H1 (cell line): Measurements from ENCODE around the gene KIF13A. TPM values are rescaled to one million over a fixed set of nuclear protein-coding genes. Genes with fewer than 3 reads are reported as not detected.

ENCODE experiments used
- CTCF ChIA-PET: fragments of 300-600 bp; sonication (Branson Sonifier 250); formaldehyde crosslinking; loops from one replicate; lab custom pipeline; 2021; ENCODE audit not compliant: partially characterized antibody; lab: Charles Lee
- POLR2A ChIA-PET: fragments of 300-600 bp; sonication (Branson Sonifier 250); formaldehyde crosslinking; loops from one replicate; lab custom pipeline; 2021; ENCODE audit warnings: inconsistent platforms; ENCODE audit not compliant: partially characterized antibody; lab: Charles Lee
- DNase-seq, 2 experiments: peaks; one replicate each; pipeline versions ENCODE4 v3.0.0 to v3.0.0-alpha.2; 2010 to 2022; ENCODE audit warnings: low spot score in 2 of 2, low read depth in 1 of 2, mixed read lengths in 1 of 2
- FAIRE-seq: peaks from 2 replicates; lab custom pipeline; 2011; peaks lifted over from hg19 to GRCh38; lab: Jason Lieb, UNC
- H2AFZ ChIP-seq: 2 replicates; pipeline ENCODE4 v1.8.1; 2012; ENCODE audit warnings: low read length, inconsistent platforms
- H2AK5ac ChIP-seq: 2 replicates; pipeline ENCODE4 v1.6.1; 2013; ENCODE audit warnings: low read depth, low read length
- H2BK120ac ChIP-seq: replicated peaks from 2 replicates; pipeline ENCODE3; 2013; ENCODE audit warnings: low read depth, low read length, inconsistent platforms
- H2BK12ac ChIP-seq: 2 replicates; pipeline ENCODE4 v1.6.1; 2013; ENCODE audit warnings: low read depth, low read length
- H2BK15ac ChIP-seq: 2 replicates; pipeline ENCODE4 v1.6.1; 2013; ENCODE audit warnings: low read length
- H2BK20ac ChIP-seq: 2 replicates; pipeline ENCODE4 v1.6.1; 2013; ENCODE audit warnings: low read length
- H2BK5ac ChIP-seq: 2 replicates; pipeline ENCODE4 v1.6.1; 2013; ENCODE audit warnings: low read depth, low read length
- H3K14ac ChIP-seq: 2 replicates; pipeline ENCODE4 v1.6.1; 2013; ENCODE audit warnings: inconsistent platforms; ENCODE audit not compliant: insufficient read length
- H3K18ac ChIP-seq: 2 replicates; pipeline ENCODE4 v1.6.1; 2013; ENCODE audit warnings: low read length; ENCODE audit errors: extremely low read depth
- H3K23ac ChIP-seq: 2 replicates; pipeline ENCODE4 v1.6.1; 2013; ENCODE audit warnings: inconsistent platforms; ENCODE audit not compliant: insufficient read length
- H3K23me2 ChIP-seq: 2 replicates; pipeline ENCODE4 v1.6.1; 2013; ENCODE audit warnings: low read depth, low read length
- H3K27ac ChIP-seq: 2 replicates; pipeline ENCODE4 v1.6.1; 2011; ENCODE audit warnings: low read depth, low read length, inconsistent platforms
- H3K27me3 ChIP-seq, 4 experiments: replicated peaks in 1 of 4; 1 replicate in 1 of 4; 2 replicates in 3 of 4; pipeline versions ENCODE4 v1.6.1 to v1.8.1; 2011 to 2013; ENCODE audit warnings: low read length in 3 of 4, mild to moderate bottlenecking in 3 of 4, inconsistent platforms in 2 of 4, mixed read lengths in 2 of 4, moderate library complexity in 1 of 4; ENCODE audit not compliant: control insufficient read depth in 3 of 4, insufficient read depth in 3 of 4; ENCODE audit errors: extremely low read depth in 1 of 4
- H3K36me3 ChIP-seq, 4 experiments: 2 replicates each; pipeline versions ENCODE4 v1.6.1 to v1.8.1; 2011 to 2013; ENCODE audit warnings: mild to moderate bottlenecking in 4 of 4, low read length in 3 of 4, moderate library complexity in 2 of 4, control low read depth in 1 of 4, inconsistent platforms in 1 of 4; ENCODE audit not compliant: insufficient read depth in 4 of 4, control insufficient read depth in 2 of 4
- H3K4ac ChIP-seq: replicated peaks from 2 replicates; pipeline ENCODE3; 2013; ENCODE audit warnings: low read length, low read depth, mixed read lengths, inconsistent platforms; ENCODE audit not compliant: insufficient read length
- H3K4me1 ChIP-seq, 4 experiments: replicated peaks in 1 of 4; 1 replicate in 1 of 4; 2 replicates in 3 of 4; pipeline versions ENCODE4 v1.6.1 to v1.8.1; 2011 to 2013; ENCODE audit warnings: low read length in 3 of 4, inconsistent platforms in 2 of 4, mixed read lengths in 1 of 4; ENCODE audit not compliant: insufficient read depth in 4 of 4, control insufficient read depth in 3 of 4
- H3K4me2 ChIP-seq, 2 experiments: 2 replicates each; pipeline versions ENCODE4 v1.6.1 to v1.8.1; 2011 to 2013; ENCODE audit warnings: low read depth in 2 of 2, low read length in 2 of 2, control low read depth in 1 of 2, inconsistent platforms in 1 of 2, mild to moderate bottlenecking in 1 of 2; ENCODE audit not compliant: insufficient read depth in 1 of 2
- H3K4me3 ChIP-seq, 4 experiments: fragments of 200-600, 300-600 bp in 1 of 4; sonication (generic), shearing (Covaris generic), sonication (Bioruptor Twin) in 1 of 4; 2 replicates each; pipeline versions ENCODE4 v1.5.1 to v1.8.1; 2011 to 2016; ENCODE audit warnings: low read length in 4 of 4, low read depth in 3 of 4, control low read depth in 2 of 4, inconsistent platforms in 2 of 4, mild to moderate bottlenecking in 2 of 4, mixed read lengths in 1 of 4, moderate library complexity in 1 of 4; ENCODE audit not compliant: insufficient read depth in 2 of 4; ENCODE audit errors: extremely low read depth in 1 of 4
- H3K56ac ChIP-seq: replicated peaks from 2 replicates; pipeline ENCODE3; 2013; ENCODE audit warnings: low read depth, mild to moderate bottlenecking, mixed read lengths, low read length, inconsistent platforms; ENCODE audit not compliant: insufficient read length
- H3K79me1 ChIP-seq: 2 replicates; pipeline ENCODE4 v1.6.1; 2013; ENCODE audit warnings: low read depth, low read length, control low read depth
- H3K79me2 ChIP-seq, 2 experiments: 2 replicates each; pipeline versions ENCODE4 v1.6.1 to v1.8.1; 2012 to 2013; ENCODE audit warnings: low read length in 2 of 2, mild to moderate bottlenecking in 2 of 2, inconsistent platforms in 1 of 2; ENCODE audit not compliant: insufficient read depth in 2 of 2, control insufficient read depth in 1 of 2
- H3K9ac ChIP-seq, 4 experiments: replicated peaks in 1 of 4; 1 replicate in 1 of 4; 2 replicates in 3 of 4; pipeline versions ENCODE4 v1.6.1 to v1.8.1; 2011 to 2013; ENCODE audit warnings: low read depth in 3 of 4, low read length in 3 of 4, control low read depth in 2 of 4, mild to moderate bottlenecking in 2 of 4, moderate library complexity in 2 of 4, inconsistent platforms in 1 of 4; ENCODE audit errors: extremely low read depth in 1 of 4
- H3K9me3 ChIP-seq, 2 experiments: 2 replicates each; pipeline versions ENCODE4 v1.6.1 to v1.8.1; 2012 to 2013; ENCODE audit warnings: mild to moderate bottlenecking in 2 of 2, moderate library complexity in 2 of 2, control low read depth in 1 of 2, inconsistent platforms in 1 of 2, low read depth in 1 of 2, low read length in 1 of 2, mixed read lengths in 1 of 2; ENCODE audit not compliant: insufficient read depth in 2 of 2
- H4K20me1 ChIP-seq, 2 experiments: replicated peaks in 1 of 2; 2 replicates each; pipeline versions ENCODE3 to v1.8.1; 2011 to 2013; ENCODE audit warnings: inconsistent platforms in 2 of 2, low read length in 2 of 2, mild to moderate bottlenecking in 1 of 2; ENCODE audit not compliant: insufficient read depth in 2 of 2, control insufficient read depth in 1 of 2
- H4K5ac ChIP-seq: 2 replicates; pipeline ENCODE4 v1.6.1; 2013; ENCODE audit warnings: low read length, low read depth, mixed read lengths, inconsistent platforms; ENCODE audit not compliant: insufficient read length
- H4K8ac ChIP-seq: 2 replicates; pipeline ENCODE4 v1.8.0; 2013; ENCODE audit warnings: mild to moderate bottlenecking, moderate library complexity, low read length, inconsistent platforms; ENCODE audit not compliant: insufficient read depth; ENCODE audit errors: extremely low read depth
- H4K91ac ChIP-seq: replicated peaks from 2 replicates; pipeline ENCODE3; 2013; ENCODE audit warnings: low read length, mixed read lengths, inconsistent platforms; ENCODE audit not compliant: insufficient read length
- EP300 ChIP-seq, 2 experiments: IDR thresholded peaks; 1 replicate in 1 of 2; 2 replicates in 1 of 2; pipeline ENCODE4 v1.6.1; 2011 to 2012; ENCODE audit warnings: low read depth in 2 of 2, low read length in 2 of 2, mild to moderate bottlenecking in 2 of 2, borderline replicate concordance in 1 of 2, inconsistent platforms in 1 of 2, moderate library complexity in 1 of 2
- KDM5A ChIP-seq: fragments of 200-600 bp; IDR thresholded peaks from 2 replicates; pipeline ENCODE4 v1.7.1; 2012; ENCODE audit warnings: mild to moderate bottlenecking, low read length, inconsistent platforms, mixed read lengths
- NRF1 ChIP-seq: IDR thresholded peaks from 2 replicates; pipeline ENCODE4 v1.6.1; 2011; ENCODE audit warnings: mild to moderate bottlenecking, low read depth, low read length, improper control_type of control experiment
- RAD21 ChIP-seq, 2 experiments: IDR thresholded peaks in 1 of 2; conservative IDR thresholded peaks in 1 of 2; 2 replicates each; pipeline ENCODE4 v1.6.1; 2011; ENCODE audit warnings: low read depth in 2 of 2, low read length in 2 of 2, improper control_type of control experiment in 1 of 2, inconsistent platforms in 1 of 2, mild to moderate bottlenecking in 1 of 2, moderate library complexity in 1 of 2
- SRF ChIP-seq: IDR thresholded peaks from 2 replicates; pipeline ENCODE4 v1.6.1; 2011; ENCODE audit warnings: mild to moderate bottlenecking, low read depth, low read length, moderate library complexity
- TEAD4 ChIP-seq: IDR thresholded peaks from 2 replicates; pipeline ENCODE4 v1.6.1; 2012; ENCODE audit warnings: low read depth, low read length, inconsistent platforms, mixed read lengths
- YY1 ChIP-seq: IDR thresholded peaks from 2 replicates; pipeline ENCODE4 v1.6.1; 2011; ENCODE audit warnings: low read depth, mild to moderate bottlenecking, low read length
- WGBS, 2 experiments: shearing (Covaris generic) in 1 of 2; methylation state at CpG; one replicate each; pipeline versions ENCODE4 v1.1.6 to v1.1.7; 2013 to 2015; ENCODE audit warnings: low lambda C conversion rate in 2 of 2, mixed read lengths in 2 of 2, inconsistent platforms in 1 of 2, low coverage in 1 of 2, missing lambda C conversion rate in 1 of 2; ENCODE audit not compliant: insufficient replicate concordance in 2 of 2, insufficient coverage in 1 of 2, insufficient read length in 1 of 2; ENCODE audit errors: extremely low coverage in 1 of 2, missing lambda C conversion rate in 1 of 2; 5-methylcytosine and 5-hydroxymethylcytosine counted together
- polyA plus RNA-seq, 7 experiments: library from polyadenylated mRNA; depleted of rRNA in 3 of 7; stranded (reverse) in 5 of 7; unstranded in 2 of 7; fragments of >200 nt in 5 of 7; fragments of 200-250 nt in 2 of 7; gene quantifications; 1 replicate in 5 of 7; 2 replicates in 1 of 7; 4 replicates in 1 of 7; pipeline versions ENCODE4 v1.2.1 to v1.2.3, GENCODE V29; 2011 to 2013; ENCODE audit warnings: missing spikeins in 2 of 7, mixed read lengths in 2 of 7
- total RNA-seq: library from RNA; stranded (reverse); fragmentation: NEBNext Ultra II Directional; extraction: Animal tissue kit (Norgen Biotek cat#: 25700); gene quantifications from 2 replicates; pipeline ENCODE4 v1.2.1, GENCODE V29; 2021
- TF ChIP-seq, protein P1 (sequence below): IDR thresholded peaks from 2 replicates; pipeline ENCODE4 v1.6.1; 2012; ENCODE audit warnings: inconsistent platforms

KIF13A gene
- total and polyA plus RNA-seq, 2 of the 8 experiments (the other 6 are each of a cell fraction or from before 2014, with no cell fraction given) = 14.7 to 40.8 TPM

DNA sequence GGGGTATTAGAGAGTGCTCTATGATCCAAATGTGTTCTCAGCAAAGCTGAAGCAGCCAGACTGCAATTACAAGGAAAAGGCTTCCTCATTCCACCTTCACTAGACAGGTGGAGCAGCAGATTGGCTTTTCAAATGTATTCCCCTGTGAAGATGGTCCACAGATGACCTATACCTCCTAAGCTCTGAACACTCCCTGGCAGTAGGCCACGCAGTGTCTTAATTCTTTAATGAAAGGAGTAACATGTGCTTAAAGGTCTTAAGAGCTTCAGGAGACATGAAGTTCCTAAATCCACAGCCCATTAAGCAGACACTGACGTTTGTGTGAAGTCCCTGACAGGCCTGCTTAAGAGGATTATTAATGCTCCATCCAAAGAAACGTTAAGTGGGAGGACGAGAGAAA, 141.8 kb downstream of the KIF13A start:
- POLR2A ChIA-PET = no interaction called here
- Histone ChIP-seq H3K4ac (no peak overlapping the region), H2AFZ (no peak overlapping the region)

More for the DNA sequence above, 141.8 kb downstream of the KIF13A start:
- Histone ChIP-seq H2BK15ac (no peak overlapping the region), H3K14ac (no peak overlapping the region), H2BK120ac (no peak overlapping the region), H3K79me2 (no peaks in the 10 kb centered on the region), H3K27me3 (peaks cover 0 to 1% (median 0%) of the 10 kb centered on the region in 4 experiments; a peak in 1 of 7 replicates), H4K91ac (no peak overlapping the region), H3K79me1 (no peaks in the 10 kb centered on the region), H2BK20ac (no peak overlapping the region), H3K4me3 (no peak overlapping the region), H2BK12ac (no peak overlapping the region), H3K36me3 (peaks cover 0 to 17% (median 7%) of the 10 kb centered on the region in 4 experiments; a peak in 5 of 8 replicates)
- CTCF ChIA-PET = interaction anchor here (0.7 kb wide), 2 partner anchors 30 to 269 kb away, joined by 3 read pairs; no protein-coding TSS in a partner anchor
- FAIRE-seq = no peak
- no peak for TF ChIP-seq NRF1
- no peak for TF ChIP-seq KDM5A
- no peak for TF ChIP-seq YY1
- peak in 1 of 2 experiments; percentile 9; a peak in 1 of 4 replicates for TF ChIP-seq RAD21 (IDR thresholded peaks at IDR 0.05 in 1 of 2, conservative IDR thresholded peaks at IDR 0.05 in 1 of 2; ENCODE audit: low read depth in 2 of 2, low read length in 2 of 2)
- TF ChIP-seq, protein P1, sequence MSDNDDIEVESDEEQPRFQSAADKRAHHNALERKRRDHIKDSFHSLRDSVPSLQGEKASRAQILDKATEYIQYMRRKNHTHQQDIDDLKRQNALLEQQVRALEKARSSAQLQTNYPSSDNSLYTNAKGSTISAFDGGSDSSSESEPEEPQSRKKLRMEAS = no peak
- TF ChIP-seq TEAD4 = no peak
- no peak for TF ChIP-seq SRF
- TF ChIP-seq EP300 (IDR thresholded peaks at IDR 0.05; ENCODE audit: borderline replicate concordance in 1 of 2, low read depth in 2 of 2, low read length in 2 of 2) = no peak
- TF ChIP-seq, all 59 proteins: peak for 1
- H4K5ac ChIP-seq = no peak overlapping the region
- H2AK5ac ChIP-seq = no peak overlapping the region
- no peak overlapping the region for H3K56ac ChIP-seq
- H3K4me1 ChIP-seq = no peaks in the 10 kb centered on the region
- no peak overlapping the region for H3K23ac ChIP-seq
- no peaks in the 10 kb centered on the region for H3K23me2 ChIP-seq
- no peak overlapping the region for H4K8ac ChIP-seq
- no peaks in the 10 kb centered on the region for H4K20me1 ChIP-seq
- no peak overlapping the region for H2BK5ac ChIP-seq
- no peak overlapping the region; a peak in 1 of 7 replicates for H3K9ac ChIP-seq
- WGBS, 2 experiments = 82% methylated on average over 4 of the region's 4 CpGs; no CpG with 5 or more reads in 1 of the 2 experiments
- no peak overlapping the region for H3K27ac ChIP-seq
- H3K9me3 ChIP-seq = no peaks in the 10 kb centered on the region
- DNase-seq = no peak
- H3K18ac ChIP-seq = no peak overlapping the region
- H3K4me2 ChIP-seq = no peak overlapping the region
